ENCODE data around the gene DNAH2. TPM values are rescaled to one million over a fixed set of nuclear protein-coding genes. Genes with fewer than 3 reads are reported as not detected.

Gene DNAH2
- total and polyA plus RNA-seq, 12 donors, result under 0.01 to 0.30 (median 0.03) TPM; not detected in 3

DNA sequence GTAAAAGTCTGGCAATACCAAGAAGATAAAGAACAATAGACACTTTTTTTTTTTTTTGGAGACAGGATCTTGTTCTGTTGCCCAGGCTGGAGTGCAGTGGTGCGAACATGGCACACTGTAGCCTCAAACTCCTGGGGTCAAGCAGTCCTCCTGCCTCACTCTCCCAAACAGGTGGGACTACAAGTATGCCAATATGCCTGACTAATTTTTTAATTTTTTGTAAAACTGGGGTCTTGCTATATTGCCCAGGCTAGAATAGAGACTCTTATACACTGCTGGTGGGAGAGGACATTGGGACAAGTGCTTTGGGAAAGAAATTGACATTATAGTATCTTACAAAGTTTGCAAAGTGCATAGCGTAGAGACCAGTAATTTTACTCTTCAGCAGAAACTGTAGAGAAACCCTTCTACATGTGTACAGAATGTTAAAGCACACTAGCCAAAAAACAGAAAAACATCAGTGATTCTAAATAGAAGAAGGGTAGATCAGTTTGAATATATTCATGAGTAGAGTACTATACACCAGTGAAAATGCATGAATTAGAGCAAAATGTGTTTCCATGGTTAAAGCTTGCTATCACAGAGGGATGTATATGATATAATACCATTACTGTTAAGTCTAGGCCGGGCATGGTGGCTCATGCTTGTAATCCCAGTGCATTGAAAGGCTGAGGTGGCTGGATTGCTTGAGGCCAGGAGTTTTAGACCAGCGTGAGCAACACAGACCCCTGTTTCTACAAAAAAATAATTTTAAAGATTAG, 19.5 kb upstream of the DNAH2 start:
- peaks cover 0 to 51% (median 8%) of the 10 kb centered on the region in 9 donors for H3K36me3 ChIP-seq
- WGBS, 2 donors, result 96 to 97% methylated on average over 4 of the region's 4 CpGs

DNA sequence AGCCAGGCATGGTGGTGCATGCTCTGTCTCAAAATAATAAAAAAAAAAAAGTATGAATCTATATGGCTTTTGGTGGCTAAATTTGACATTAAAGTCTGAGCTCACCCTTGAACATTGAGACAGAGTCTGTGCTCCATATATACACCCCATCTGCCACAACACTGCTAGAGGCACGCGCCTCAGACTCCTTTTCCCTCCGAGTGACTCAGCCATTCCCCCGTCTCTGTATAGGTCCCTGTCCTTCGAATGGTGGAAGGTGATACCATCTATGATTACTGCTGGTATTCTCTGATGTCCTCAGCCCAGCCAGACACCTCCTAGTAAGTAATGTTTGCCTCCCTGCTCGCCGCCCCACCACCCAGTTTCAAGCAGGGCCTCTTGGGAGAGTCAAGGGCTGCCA, 17.0 kb upstream of the DNAH2 start:
- 91 to 95% methylated on average over 7 of the region's 7 CpGs for WGBS, 2 donors
- Histone ChIP-seq H3K9me3 (no peaks in the 10 kb centered on the region), H3K27me3 (peaks cover 5 to 39% (median 20%) of the 10 kb centered on the region in 7 donors), H3K36me3 (peaks cover 0 to 34% (median 8%) of the 10 kb centered on the region in 9 donors), H3K27ac (no peak overlapping the region), H3K4me3 (no peak overlapping the region), H3K4me1 (peaks cover 7 to 20% (median 15%) of the 10 kb centered on the region in 9 donors)
- ATAC-seq (no peak), DNase-seq (no peak)
- intact Hi-C loops (cut with DNase I), result no loop called here
- TF ChIP-seq, protein P1, sequence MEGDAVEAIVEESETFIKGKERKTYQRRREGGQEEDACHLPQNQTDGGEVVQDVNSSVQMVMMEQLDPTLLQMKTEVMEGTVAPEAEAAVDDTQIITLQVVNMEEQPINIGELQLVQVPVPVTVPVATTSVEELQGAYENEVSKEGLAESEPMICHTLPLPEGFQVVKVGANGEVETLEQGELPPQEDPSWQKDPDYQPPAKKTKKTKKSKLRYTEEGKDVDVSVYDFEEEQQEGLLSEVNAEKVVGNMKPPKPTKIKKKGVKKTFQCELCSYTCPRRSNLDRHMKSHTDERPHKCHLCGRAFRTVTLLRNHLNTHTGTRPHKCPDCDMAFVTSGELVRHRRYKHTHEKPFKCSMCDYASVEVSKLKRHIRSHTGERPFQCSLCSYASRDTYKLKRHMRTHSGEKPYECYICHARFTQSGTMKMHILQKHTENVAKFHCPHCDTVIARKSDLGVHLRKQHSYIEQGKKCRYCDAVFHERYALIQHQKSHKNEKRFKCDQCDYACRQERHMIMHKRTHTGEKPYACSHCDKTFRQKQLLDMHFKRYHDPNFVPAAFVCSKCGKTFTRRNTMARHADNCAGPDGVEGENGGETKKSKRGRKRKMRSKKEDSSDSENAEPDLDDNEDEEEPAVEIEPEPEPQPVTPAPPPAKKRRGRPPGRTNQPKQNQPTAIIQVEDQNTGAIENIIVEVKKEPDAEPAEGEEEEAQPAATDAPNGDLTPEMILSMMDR (IDR thresholded peaks at IDR 0.05), result no peak

More for the DNA sequence above, 19.5 kb upstream of the DNAH2 start:
- Histone ChIP-seq H3K27me3 (peaks cover 0 to 16% (median 0%) of the 10 kb centered on the region in 7 donors), H3K4me3 (no peak overlapping the region), H3K4me1 (no peaks in the 10 kb centered on the region), H3K27ac (no peak overlapping the region), H3K9me3 (no peaks in the 10 kb centered on the region)
- intact Hi-C loops (cut with DNase I), result loop anchor here in 1 of 10 donors (10.0 kb wide), 1 partner anchor 63 kb away; the partner anchor contains the start of gene SHBG
- TF ChIP-seq, protein P1 (IDR thresholded peaks at IDR 0.05), result no peak
- DNase-seq (no peak), ATAC-seq (no peak)

DNA sequence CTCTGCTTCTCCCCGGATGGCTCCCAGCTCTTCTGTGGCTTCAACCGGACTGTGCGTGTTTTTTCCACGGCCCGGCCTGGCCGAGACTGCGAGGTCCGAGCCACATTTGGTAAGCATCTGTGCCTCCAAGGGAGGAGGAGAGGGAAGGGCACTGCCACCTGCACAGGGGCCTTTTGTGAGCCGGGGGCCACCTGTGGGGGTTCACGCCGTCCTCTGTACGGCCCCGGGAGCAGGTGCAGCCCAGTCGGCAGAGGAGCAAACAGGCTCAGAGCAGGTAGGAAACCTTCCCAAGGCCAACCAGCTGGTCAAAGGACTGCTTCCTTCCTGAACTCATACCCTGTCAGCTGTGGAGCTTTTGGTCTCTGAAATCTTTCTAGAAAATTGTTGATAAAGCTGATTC, 15.9 kb upstream of the DNAH2 start:
- intact Hi-C loops (cut with DNase I), result no loop called here

DNA sequence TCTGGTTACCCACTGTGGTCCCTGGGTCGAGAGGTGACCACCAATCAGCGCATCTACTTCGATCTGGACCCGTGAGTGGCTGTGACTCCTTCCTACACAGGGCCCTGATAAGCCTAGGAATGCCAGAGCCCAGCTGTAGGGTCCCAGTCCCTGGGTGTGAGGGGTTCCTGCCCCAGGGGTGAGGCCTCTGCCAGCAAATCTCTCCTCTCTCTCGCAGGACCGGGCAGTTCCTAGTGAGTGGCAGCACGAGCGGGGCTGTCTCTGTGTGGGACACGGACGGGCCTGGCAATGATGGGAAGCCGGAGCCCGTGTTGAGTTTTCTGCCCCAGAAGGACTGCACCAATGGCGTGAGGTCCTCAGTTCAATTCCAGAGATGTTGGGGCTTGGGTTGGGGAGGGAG, 14.8 kb upstream of the DNAH2 start:
- intact Hi-C loops (cut with DNase I), result no loop called here
- TF ChIP-seq, protein P1 (IDR thresholded peaks at IDR 0.05), result no peak
- Histone ChIP-seq H3K27ac (no peak overlapping the region), H3K4me1 (peaks cover 7 to 26% (median 16%) of the 10 kb centered on the region in 9 donors), H3K4me3 (no peak overlapping the region), H3K9me3 (no peaks in the 10 kb centered on the region), H3K27me3 (peaks cover 5 to 50% (median 41%) of the 10 kb centered on the region in 7 donors), H3K36me3 (peaks cover 0 to 32% (median 8%) of the 10 kb centered on the region in 9 donors)
- WGBS, 2 donors, result 85 to 87% methylated on average over 13 of the region's 13 CpGs
- ATAC-seq (no peak), DNase-seq (no peak)

More for the DNA sequence above, 15.9 kb upstream of the DNAH2 start:
- Histone ChIP-seq H3K9me3 (no peaks in the 10 kb centered on the region), H3K27me3 (peaks cover 5 to 50% (median 32%) of the 10 kb centered on the region in 7 donors), H3K36me3 (peaks cover 0 to 32% (median 8%) of the 10 kb centered on the region in 9 donors), H3K4me1 (peaks cover 7 to 26% (median 16%) of the 10 kb centered on the region in 9 donors), H3K4me3 (no peak overlapping the region), H3K27ac (no peak overlapping the region)
- TF ChIP-seq, protein P1 (IDR thresholded peaks at IDR 0.05), result no peak
- no peak for DNase-seq
- 92 to 96% methylated on average over 14 of the region's 14 CpGs for WGBS, 2 donors
- ATAC-seq, result no peak

Measured in heart right ventricle (tissue), 16 donors.